Immature natural killer cell (primary cell): ENCODE measurements around the gene KPNA4. TPM values are rescaled to one million over a fixed set of nuclear protein-coding genes. Genes with fewer than 3 reads are reported as not detected.

ENCODE experiments used
- DNase-seq, 3 donors: peaks; one replicate each; pipeline ENCODE4 v3.0.0; 2022; ENCODE audit warnings: mixed read lengths in 1 of 3
- H3K27ac Mint-ChIP-seq, 6 donors: one replicate each; pipeline ENCODE4 v1.8.0; 2020; ENCODE audit warnings: mixed read lengths in 6 of 6, mild to moderate bottlenecking in 5 of 6, inconsistent platforms in 4 of 6, moderate library complexity in 3 of 6
- H3K27me3 Mint-ChIP-seq, 3 donors: one replicate each; pipeline ENCODE4 v1.8.0; 2020 to 2021; ENCODE audit warnings: low read depth in 3 of 3, mild to moderate bottlenecking in 3 of 3, mixed read lengths in 3 of 3, moderate library complexity in 3 of 3, inconsistent platforms in 1 of 3
- H3K36me3 Mint-ChIP-seq, 3 donors: one replicate each; pipeline ENCODE4 v1.8.0; 2020; ENCODE audit warnings: mixed read lengths in 3 of 3, inconsistent platforms in 2 of 3, mild to moderate bottlenecking in 2 of 3
- H3K4me1 Mint-ChIP-seq, 2 donors: one replicate each; pipeline ENCODE4 v1.8.0; 2020; ENCODE audit warnings: inconsistent platforms in 2 of 2, mild to moderate bottlenecking in 2 of 2, mixed read lengths in 2 of 2, moderate library complexity in 1 of 2
- H3K4me3 Mint-ChIP-seq, 5 donors: one replicate each; pipeline ENCODE4 v1.8.0; 2020; ENCODE audit warnings: mild to moderate bottlenecking in 5 of 5, mixed read lengths in 5 of 5, inconsistent platforms in 3 of 5, moderate library complexity in 3 of 5
- H3K9me3 Mint-ChIP-seq, 6 donors: one replicate each; pipeline ENCODE4 v1.8.0; 2020; ENCODE audit warnings: mild to moderate bottlenecking in 6 of 6, mixed read lengths in 6 of 6, inconsistent platforms in 4 of 6, moderate library complexity in 3 of 6
- polyA plus RNA-seq, 3 donors: library from polyadenylated mRNA; unstranded; fragments of 300-500 nt; fragmentation: Illumina TruSeq; gene quantifications; one replicate each; pipeline ENCODE4 v1.2.3, GENCODE V29; 2021

Gene KPNA4
- polyA plus RNA-seq, 3 donors from 2014 or later, result 10.5 to 12.0 (median 10.9) TPM

DNA sequence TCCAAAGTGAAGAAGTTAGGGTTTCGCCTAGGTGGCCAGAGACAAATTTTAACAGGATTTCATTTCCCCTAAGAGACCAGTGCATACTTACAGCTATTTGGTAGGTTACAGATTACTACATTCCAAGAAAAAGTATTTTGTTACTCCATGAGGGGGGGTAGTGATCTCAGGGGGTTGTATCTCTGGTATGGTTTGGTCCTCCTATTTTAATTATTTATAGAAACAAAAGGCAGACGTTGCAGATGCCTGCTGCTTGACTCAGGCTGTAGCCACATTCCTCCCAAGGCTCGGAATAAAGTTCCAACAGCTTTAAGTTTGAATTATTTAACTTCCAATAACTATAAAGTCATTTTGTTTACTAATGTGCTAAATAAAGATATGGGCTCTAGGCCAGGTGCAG, 114.5 kb downstream of the KPNA4 start:
- Mint-ChIP-seq H3K4me3 (peak overlapping the region; percentile 69 to 95 (median 95)), H3K27me3 (peaks cover 4 to 5% (median 5%) of the 10 kb centered on the region in 3 donors), H3K27ac (peak overlapping the region in 5 of 6 donors; percentile 58 to 94 (median 88)), H3K9me3 (no peaks in the 10 kb centered on the region), H3K4me1 (peaks cover 31 to 50% of the 10 kb centered on the region in 2 donors), H3K36me3 (no peaks in the 10 kb centered on the region)
- DNase-seq, result no peak

DNA sequence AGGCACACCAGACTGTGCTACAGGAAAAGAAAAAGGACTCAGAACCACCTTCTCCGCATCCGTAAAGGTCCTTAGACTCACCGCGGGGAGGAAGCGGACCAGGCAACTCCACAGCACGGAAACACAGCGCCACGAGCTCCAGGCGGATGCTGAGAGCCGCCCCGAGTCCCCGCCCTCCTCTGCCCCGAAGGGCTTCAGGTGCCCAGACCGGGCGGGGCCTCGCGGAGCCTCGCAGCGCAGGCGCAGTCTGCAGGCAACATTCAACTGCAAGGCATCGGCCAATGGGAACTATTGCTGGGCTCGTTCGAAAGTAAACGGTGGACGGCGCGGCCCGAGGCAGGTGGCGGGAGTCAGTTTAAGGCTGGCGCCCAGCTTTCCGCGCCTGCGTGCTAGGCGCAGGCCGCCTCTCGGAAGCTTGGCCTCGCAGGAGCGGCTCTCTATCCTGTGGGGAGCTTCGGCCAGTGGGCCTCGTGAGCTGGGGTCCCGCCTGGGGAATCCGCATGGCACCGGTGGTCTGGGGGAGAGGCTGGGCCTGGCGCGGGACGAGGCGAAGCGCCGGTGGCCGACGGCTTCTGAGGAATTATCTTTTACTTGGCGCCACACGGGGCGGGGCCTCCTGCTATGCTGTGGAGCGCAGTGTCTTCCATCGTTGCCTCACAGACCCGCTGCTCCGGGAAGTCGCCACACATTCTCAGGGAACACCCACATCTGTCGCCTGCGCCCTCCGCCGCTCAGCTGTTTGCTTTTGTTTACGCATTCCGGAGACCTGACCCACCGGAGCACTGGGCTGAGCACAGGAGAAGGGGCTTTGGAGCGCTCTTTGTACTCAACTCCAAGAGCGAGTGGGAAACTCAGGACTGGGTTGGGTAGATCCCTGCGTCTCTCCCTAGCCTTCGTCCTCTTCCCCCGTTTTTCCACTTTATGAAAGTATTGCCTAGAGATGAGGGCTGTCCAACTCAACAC, 115.5 kb downstream of the KPNA4 start, which contains the start of gene TRIM59:
Gene TRIM59 (minus strand): TSS at position 151 of the 963 bp plus-strand sequence. CDS start 10,603 bp downstream, outside the sequence.
- Mint-ChIP-seq H3K4me3 (peak within 1 kb of the TSS; percentile 93 to 96 (median 95)), H3K27ac (peak within 1 kb of the TSS; percentile 88 to 95 (median 94)), H3K27me3 (peaks cover 4 to 5% (median 5%) of the 10 kb centered on the region in 3 donors), H3K9me3 (no peaks in the 10 kb centered on the region), H3K4me1 (peaks cover 34 to 53% of the 10 kb centered on the region in 2 donors), H3K36me3 (no peaks in the 10 kb centered on the region)
- peak; percentile 94 to 96 (median 96) for DNase-seq

DNA sequence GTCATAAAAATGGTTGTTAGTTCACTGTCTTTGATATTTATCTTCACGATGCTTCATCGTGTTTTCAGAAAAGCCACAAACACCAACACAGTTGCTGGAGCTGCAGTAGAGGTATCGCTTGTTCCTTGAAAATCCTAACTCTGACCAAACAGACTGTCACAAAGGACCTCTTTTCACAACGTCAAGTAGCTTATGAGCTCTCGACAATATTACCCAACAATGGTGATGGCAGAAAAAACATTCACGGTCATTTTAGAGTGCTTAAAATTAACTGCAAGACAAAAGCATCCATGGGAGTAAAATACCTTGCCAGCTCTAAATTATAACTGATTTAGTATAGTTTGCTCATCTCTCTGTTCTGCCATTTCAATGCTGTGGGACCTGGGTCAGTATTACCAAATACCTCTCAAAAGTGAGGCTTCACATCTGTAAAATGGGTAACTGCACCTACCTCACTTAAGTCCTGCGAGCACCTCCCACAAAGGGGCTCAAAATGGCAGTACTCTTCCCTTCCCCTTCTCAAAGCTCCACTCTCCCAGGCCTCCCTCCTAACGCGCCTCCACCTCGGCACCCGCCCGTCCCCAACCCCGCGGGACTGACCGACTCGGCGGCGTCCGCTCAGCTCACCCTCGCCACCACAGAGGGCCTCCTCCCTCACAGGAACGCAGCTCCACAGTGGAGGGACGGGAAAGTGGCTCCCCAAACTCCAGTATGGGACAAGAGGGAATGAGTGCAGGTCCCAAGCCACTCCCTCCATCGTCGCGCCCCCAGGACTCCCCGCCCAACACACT, 116.3 kb downstream of the KPNA4 start:
- Mint-ChIP-seq H3K9me3 (no peaks in the 10 kb centered on the region), H3K27ac (peak overlapping the region; percentile 88 to 95 (median 94)), H3K36me3 (peaks cover 0 to 4% (median 4%) of the 10 kb centered on the region in 3 donors), H3K4me3 (peak overlapping the region; percentile 93 to 96 (median 95)), H3K27me3 (peaks cover 4 to 5% (median 5%) of the 10 kb centered on the region in 3 donors), H3K4me1 (peaks cover 34 to 59% of the 10 kb centered on the region in 2 donors)
- no peak for DNase-seq

DNA sequence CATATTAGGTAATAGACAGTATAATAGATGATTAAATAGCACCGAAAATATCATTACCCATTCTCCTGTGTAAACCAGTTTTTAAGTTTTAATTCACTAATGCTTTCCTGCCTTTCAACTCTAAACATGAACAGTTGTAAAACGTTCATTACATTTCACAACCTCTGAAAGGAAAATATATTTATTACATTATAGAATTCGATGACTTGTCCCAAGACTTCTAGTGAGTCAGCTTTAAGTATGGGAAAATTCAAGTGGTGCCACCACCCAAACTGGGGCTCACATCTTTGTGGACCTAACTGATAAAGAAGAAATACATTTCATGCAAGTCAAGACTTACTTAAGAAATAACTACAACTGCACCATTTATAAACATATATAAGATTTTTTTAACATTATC, 117.8 kb downstream of the KPNA4 start:
- H3K36me3 Mint-ChIP-seq, result peaks cover 0 to 4% (median 4%) of the 10 kb centered on the region in 3 donors
- no peaks in the 10 kb centered on the region for H3K9me3 Mint-ChIP-seq
- peaks cover 34 to 59% of the 10 kb centered on the region in 2 donors for H3K4me1 Mint-ChIP-seq
- peaks cover 4 to 5% (median 5%) of the 10 kb centered on the region in 3 donors for H3K27me3 Mint-ChIP-seq
- no peak for DNase-seq
- H3K4me3 Mint-ChIP-seq, result peak overlapping the region in 1 of 5 donors; percentile 4
- peak overlapping the region in 1 of 6 donors; percentile 24 for H3K27ac Mint-ChIP-seq

DNA sequence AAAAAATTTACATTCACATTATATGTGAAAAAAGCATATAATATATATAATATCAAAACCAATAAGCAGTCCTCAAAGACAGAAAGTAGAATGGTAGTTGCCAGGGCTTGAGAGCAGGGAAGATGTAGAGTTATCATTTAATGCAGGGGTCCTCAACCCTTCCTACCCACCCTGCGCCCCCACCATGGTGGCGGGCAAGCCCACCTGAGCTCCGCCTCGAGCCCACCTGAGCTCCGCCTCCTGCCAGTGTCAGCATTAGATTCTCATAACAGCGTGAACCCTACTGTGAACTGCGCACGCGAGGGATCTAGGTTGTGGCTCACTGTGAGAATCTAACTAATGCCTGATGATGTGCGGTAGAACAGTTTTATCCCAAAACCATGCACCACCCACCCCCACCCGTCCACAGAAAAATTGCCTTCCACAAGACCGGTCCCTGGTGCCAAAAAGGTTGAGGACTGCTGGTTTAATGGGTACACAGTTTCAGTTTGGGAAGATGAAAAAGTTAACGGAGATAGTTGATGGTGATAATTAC, 118.8 kb downstream of the KPNA4 start:
- peak overlapping the region in 1 of 6 donors; percentile 6 for H3K27ac Mint-ChIP-seq

DNA sequence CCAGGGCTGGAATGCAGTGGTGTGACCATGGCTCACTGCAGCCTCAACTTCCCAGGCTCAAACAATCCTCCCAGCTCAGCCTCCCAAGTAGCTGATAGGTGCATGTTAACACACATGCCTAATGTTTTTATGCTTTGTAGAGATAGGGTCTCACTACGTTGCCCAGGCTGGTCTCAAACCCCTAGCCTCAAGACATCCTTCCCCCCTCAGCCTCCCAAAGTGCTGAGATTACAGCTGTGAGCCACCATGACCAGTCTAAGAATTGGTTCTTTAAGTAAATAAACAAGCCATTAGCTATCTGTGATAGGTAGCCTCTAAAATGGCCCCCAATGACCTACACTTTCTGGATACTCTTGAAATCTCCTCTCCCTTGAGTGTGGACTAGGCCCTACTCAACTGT, 119.5 kb downstream of the KPNA4 start:
- no peak for DNase-seq
- Mint-ChIP-seq H3K9me3 (no peaks in the 10 kb centered on the region), H3K4me1 (peaks cover 34 to 59% of the 10 kb centered on the region in 2 donors), H3K27ac (no peak overlapping the region), H3K36me3 (peaks cover 0 to 4% (median 4%) of the 10 kb centered on the region in 3 donors), H3K4me3 (no peak overlapping the region), H3K27me3 (peaks cover 4 to 5% (median 5%) of the 10 kb centered on the region in 3 donors)

More for the DNA sequence above, 118.8 kb downstream of the KPNA4 start:
- peaks cover 0 to 4% (median 4%) of the 10 kb centered on the region in 3 donors for H3K36me3 Mint-ChIP-seq
- H3K9me3 Mint-ChIP-seq, result no peaks in the 10 kb centered on the region
- H3K4me3 Mint-ChIP-seq, result peak overlapping the region in 1 of 5 donors; percentile 25
- H3K27me3 Mint-ChIP-seq, result peaks cover 4 to 5% (median 5%) of the 10 kb centered on the region in 3 donors
- no peak for DNase-seq
- peaks cover 34 to 59% of the 10 kb centered on the region in 2 donors for H3K4me1 Mint-ChIP-seq

Other genes with a start within 250 kb of the KPNA4 start
- 1 to 10 TPM in 2 of 3 donors, under 1 TPM in 1; 0.90 to 6.3 (median 2.9) TPM for gene IFT80, start 166.3 kb downstream of the KPNA4 start, polyA plus RNA-seq
- 10 to 100 TPM; 11.3 to 77.2 (median 31.6) TPM for gene SMC4, start 165.9 kb downstream of the KPNA4 start, polyA plus RNA-seq
- gene TRIM59, start 115.8 kb downstream of the KPNA4 start, polyA plus RNA-seq, result 10 to 100 TPM; 13.1 to 22.6 (median 14.5) TPM
- gene ARL14, start 111.6 kb upstream of the KPNA4 start, polyA plus RNA-seq, result not detected
- 10 to 100 TPM; 14.8 to 35.5 (median 20.5) TPM for gene PPM1L, start 190.7 kb upstream of the KPNA4 start, polyA plus RNA-seq